HepG2 (cell line): ENCODE data around the gene CMIP. TPM values are rescaled to one million over a fixed set of nuclear protein-coding genes. Genes with fewer than 3 reads are reported as not detected.

Experiments used
- BRCA1 ChIP-seq: sonication (generic); formaldehyde crosslinking; IDR thresholded peaks from 2 replicates; pipeline ENCODE4 v1.4.0; 2020; ENCODE audit warnings: missing genetic modification reagents
- CREBL2 ChIP-seq: sonication (generic); formaldehyde crosslinking; IDR thresholded peaks from 2 replicates; pipeline ENCODE4 v1.8.1; 2023; ENCODE audit warnings: missing genetic modification reagents, mild to moderate bottlenecking, borderline replicate concordance
- EEA1 ChIP-seq: sonication (generic); formaldehyde crosslinking; IDR thresholded peaks from 2 replicates; pipeline ENCODE4 v1.5.1; 2020; ENCODE audit warnings: mild to moderate bottlenecking, missing genetic modification reagents, borderline replicate concordance
- FLYWCH1 ChIP-seq: sonication (generic); formaldehyde crosslinking; IDR thresholded peaks from 2 replicates; pipeline ENCODE4 v1.8.1; 2023; ENCODE audit warnings: mild to moderate bottlenecking, missing genetic modification reagents
- FOXA3 ChIP-seq: IDR thresholded peaks from 2 replicates; pipeline ENCODE4 v1.6.1; 2016; ENCODE audit warnings: missing genetic modification reagents, missing compliant biosample characterization
- HBP1 ChIP-seq: IDR thresholded peaks from 2 replicates; pipeline ENCODE4 v1.6.1; 2016; ENCODE audit warnings: low read depth, control low read depth
- HOXA7 ChIP-seq: sonication (generic); formaldehyde crosslinking; IDR thresholded peaks from 2 replicates; pipeline ENCODE4 v1.8.1; 2022; ENCODE audit warnings: mild to moderate bottlenecking, missing genetic modification reagents, moderate library complexity
- KLF6 ChIP-seq: IDR thresholded peaks from 2 replicates; pipeline ENCODE4 v1.8.0; 2016; ENCODE audit warnings: missing biosample characterization, missing genetic modification reagents
- MNT ChIP-seq: fragments of 450-650 bp; IDR thresholded peaks from 2 replicates; pipeline ENCODE4 v1.6.1; 2016
- NRL ChIP-seq: sonication (generic); formaldehyde crosslinking; IDR thresholded peaks from 2 replicates; pipeline ENCODE4 v1.5.0; 2020; ENCODE audit warnings: missing genetic modification reagents, mild to moderate bottlenecking, moderate library complexity, borderline replicate concordance
- ONECUT2 ChIP-seq: sonication (generic); formaldehyde crosslinking; IDR thresholded peaks from 2 replicates; pipeline ENCODE4 v1.4.0; 2020; ENCODE audit warnings: missing genetic modification reagents
- REPIN1 ChIP-seq: sonication (generic); formaldehyde crosslinking; IDR thresholded peaks from 2 replicates; pipeline ENCODE4 v1.8.0; 2022; ENCODE audit warnings: missing genetic modification reagents, low read depth, mild to moderate bottlenecking, borderline replicate concordance
- SRY ChIP-seq: sonication (generic); formaldehyde crosslinking; IDR thresholded peaks from 2 replicates; pipeline ENCODE4 v1.8.0; 2022; ENCODE audit warnings: mild to moderate bottlenecking, missing genetic modification reagents
- TARDBP ChIP-seq: sonication (generic); formaldehyde crosslinking; IDR thresholded peaks from 2 replicates; pipeline ENCODE4 v1.8.0; 2022; ENCODE audit warnings: mild to moderate bottlenecking, missing genetic modification reagents
- U2AF1 ChIP-seq: fragments of 200-400 bp; formaldehyde crosslinking; optimal IDR thresholded peaks from 2 replicates; pipeline ENCODE3; 2017; ENCODE audit warnings: mild to moderate bottlenecking, low read depth, low read length
- ZBTB39 ChIP-seq: sonication (generic); formaldehyde crosslinking; IDR thresholded peaks from 2 replicates; pipeline ENCODE4 v1.5.0; 2020; ENCODE audit warnings: missing genetic modification reagents
- ZBTB49 ChIP-seq: sonication (generic); formaldehyde crosslinking; IDR thresholded peaks from 2 replicates; pipeline ENCODE4 v1.4.0; 2020; ENCODE audit warnings: missing genetic modification reagents, borderline replicate concordance
- ZNF275 ChIP-seq: sonication (generic); formaldehyde crosslinking; IDR thresholded peaks from 2 replicates; pipeline ENCODE4 v1.8.0; 2022; ENCODE audit warnings: missing genetic modification reagents, mild to moderate bottlenecking, inconsistent platforms, borderline replicate concordance
- ZNF333 ChIP-seq: sonication (generic); formaldehyde crosslinking; IDR thresholded peaks from 2 replicates; pipeline ENCODE4 v1.4.0; 2020; ENCODE audit warnings: mild to moderate bottlenecking, missing genetic modification reagents, borderline replicate concordance
- ZNF761 ChIP-seq: sonication (generic); formaldehyde crosslinking; conservative IDR thresholded peaks from 2 replicates; pipeline ENCODE4 v1.4.0; 2020; ENCODE audit warnings: mild to moderate bottlenecking, missing genetic modification reagents
- ZNF790 ChIP-seq: sonication (generic); formaldehyde crosslinking; IDR thresholded peaks from 2 replicates; pipeline ENCODE4 v1.8.0; 2022; ENCODE audit warnings: missing genetic modification reagents, mild to moderate bottlenecking, borderline replicate concordance
- polyA plus RNA-seq, 8 experiments: library from polyadenylated mRNA; depleted of rRNA in 3 of 8; stranded (reverse) in 7 of 8; unstranded in 1 of 8; fragments of >200 nt; fragmentation: Illumina TruSeq in 4 of 8; extraction: Trizol in 4 of 8; gene quantifications; 2 replicates each; pipeline versions ENCODE4 v1.2.1 to v1.2.3, GENCODE V29; 2011 to 2016; ENCODE audit warnings: low read depth in 4 of 8, missing spikeins in 1 of 8, mixed read lengths in 1 of 8; ENCODE audit not compliant: insufficient read depth in 1 of 8
- total RNA-seq, 5 experiments: library from RNA; depleted of rRNA; stranded (reverse); fragments of >200 nt; fragmentation: Illumina TruSeq; extraction: Trizol; gene quantifications; 2 replicates each; pipeline ENCODE4 v1.2.3, GENCODE V29; 2016; ENCODE audit warnings: low read depth in 1 of 5

The CMIP gene
- total and polyA plus RNA-seq, 2 of the 13 experiments (the other 11 are each of a cell fraction or from before 2014, with no cell fraction given): 10.9 to 18.1 TPM

- no peak for TF ChIP-seq ZNF275 (CRISPR knock-in tag)
- TF ChIP-seq ZBTB39 (CRISPR knock-in tag): no peak
- TF ChIP-seq HOXA7 (CRISPR knock-in tag): no peak
- peak; percentile 16; the same call in 1 of the 2 replicates for TF ChIP-seq FOXA3 (CRISPR knock-in tag)
- TF ChIP-seq ONECUT2: peak; percentile 85
- no peak for TF ChIP-seq MNT
- peak; percentile 59; the same call in 1 of the 2 replicates for TF ChIP-seq SRY (CRISPR knock-in tag)
- no peak for TF ChIP-seq FLYWCH1
- TF ChIP-seq U2AF1: no peak
- no peak for TF ChIP-seq EEA1
- 0 out of 2 replicates have a peak, but pooled peaks have one; percentile 26 for TF ChIP-seq KLF6
- TF ChIP-seq HBP1 (CRISPR knock-in tag): no peak; the same call in 1 of the 2 replicates
- TF ChIP-seq NRL: peak; percentile 81
- TF ChIP-seq ZNF761 (CRISPR knock-in tag): no peak
- TF ChIP-seq ZNF790: no peak
- TF ChIP-seq BRCA1 (CRISPR knock-in tag): no peak
- no peak for TF ChIP-seq CREBL2 (CRISPR knock-in tag)
- TF ChIP-seq TARDBP (CRISPR knock-in tag): 0 out of 2 replicates have a peak, but pooled peaks have one; percentile 48
- peak; percentile 72 for TF ChIP-seq REPIN1 (CRISPR knock-in tag)
- no peak for TF ChIP-seq ZNF333
- no peak for TF ChIP-seq ZBTB49 (CRISPR knock-in tag)
Measured at GRCh38 chr16:81465375-81465943, 20.9 kb downstream of the CMIP start (continued).
